Anterior cingulate cortex (tissue), 58 donors: ENCODE results near the gene SPIN1.

Experiments
- DNase-seq, 58 donors: peaks; one replicate each; lab custom pipeline; 2025; lab: John Stamatoyannopoulos, UW

SPIN1 gene

DNA sequence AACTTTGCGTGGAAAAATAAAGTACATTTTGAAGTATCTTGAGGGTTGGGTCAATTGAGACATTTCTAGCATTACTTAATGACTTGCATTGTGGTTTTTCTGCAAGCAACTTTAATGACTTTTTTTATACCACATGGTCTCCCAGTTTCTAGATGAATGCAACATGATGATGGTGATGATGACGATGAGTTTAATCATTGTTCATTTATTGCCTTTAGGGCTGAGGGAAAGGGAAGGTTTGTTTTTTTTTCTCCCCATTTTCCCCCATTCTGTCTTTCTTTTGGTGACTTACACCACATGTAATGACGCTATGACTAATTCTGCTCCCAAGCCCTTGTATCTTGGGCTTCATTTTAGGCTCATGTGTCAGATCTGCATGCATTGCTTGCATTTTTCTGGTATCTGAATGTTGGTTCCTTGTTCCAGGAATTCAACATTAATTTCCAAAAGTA lies 89.1 kb downstream of the SPIN1 start:
- no peak for DNase-seq

DNA sequence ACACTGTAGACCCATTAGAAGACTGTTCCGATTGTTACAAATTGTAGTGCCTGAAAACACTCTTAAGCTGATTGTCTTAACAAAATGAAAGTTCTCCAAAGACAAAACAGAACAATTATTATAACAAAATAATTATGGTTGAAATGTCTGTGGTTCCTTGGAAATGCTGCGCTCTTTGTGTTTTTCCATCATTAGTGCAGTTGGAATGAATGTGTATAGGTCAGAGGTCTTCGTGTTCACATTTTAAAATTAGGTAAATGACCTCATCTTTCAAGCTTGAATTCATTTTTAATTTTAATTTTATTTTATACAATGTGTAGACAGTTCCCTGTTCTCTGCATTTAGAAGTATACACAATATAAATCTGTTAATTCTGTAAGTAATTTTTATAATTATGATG lies 90.0 kb downstream of the SPIN1 start:
- DNase-seq, result no peak

DNA sequence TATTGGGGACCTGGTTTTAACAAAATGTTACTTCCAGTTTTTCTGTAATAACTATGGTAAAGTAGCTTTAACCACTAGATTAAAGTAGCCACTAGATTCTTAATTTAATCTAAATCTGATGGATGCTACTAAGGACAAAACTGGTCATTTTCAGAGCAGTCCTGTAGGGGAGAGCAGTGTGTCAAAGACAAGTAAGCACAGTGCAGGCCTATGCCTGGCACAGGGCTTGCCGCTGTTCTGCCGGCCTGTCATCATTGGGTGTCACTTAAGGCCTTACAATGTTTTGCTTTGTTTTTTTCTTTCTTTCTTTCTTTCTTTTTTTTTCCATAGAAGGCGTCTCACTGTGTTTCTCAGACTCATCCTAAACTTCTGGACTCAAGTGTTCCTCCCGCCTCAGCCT lies 93.7 kb downstream of the SPIN1 start:
- peak in 24 of 58 donors; percentile 4 to 68 (median 28) for DNase-seq

DNA sequence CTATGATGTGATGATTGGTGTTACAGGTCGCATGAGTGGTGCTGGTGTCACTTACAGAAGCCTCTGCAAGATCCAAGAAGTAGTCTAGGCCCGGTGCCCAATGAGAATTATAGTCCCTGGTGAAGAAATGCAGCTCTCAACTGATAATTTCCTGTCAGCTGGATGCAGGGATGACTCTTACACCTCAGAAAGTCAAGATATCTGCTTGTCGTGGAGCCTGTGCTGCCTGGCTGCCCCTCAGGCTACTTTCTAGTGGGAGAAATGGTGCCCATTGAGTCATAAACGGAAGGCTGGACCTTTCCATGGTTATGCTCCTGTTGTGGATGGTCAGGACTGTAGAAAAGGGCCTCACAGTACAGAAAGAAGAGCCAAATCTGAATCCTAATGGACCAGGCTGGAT lies 99.9 kb downstream of the SPIN1 start:
- no peak for DNase-seq

DNA sequence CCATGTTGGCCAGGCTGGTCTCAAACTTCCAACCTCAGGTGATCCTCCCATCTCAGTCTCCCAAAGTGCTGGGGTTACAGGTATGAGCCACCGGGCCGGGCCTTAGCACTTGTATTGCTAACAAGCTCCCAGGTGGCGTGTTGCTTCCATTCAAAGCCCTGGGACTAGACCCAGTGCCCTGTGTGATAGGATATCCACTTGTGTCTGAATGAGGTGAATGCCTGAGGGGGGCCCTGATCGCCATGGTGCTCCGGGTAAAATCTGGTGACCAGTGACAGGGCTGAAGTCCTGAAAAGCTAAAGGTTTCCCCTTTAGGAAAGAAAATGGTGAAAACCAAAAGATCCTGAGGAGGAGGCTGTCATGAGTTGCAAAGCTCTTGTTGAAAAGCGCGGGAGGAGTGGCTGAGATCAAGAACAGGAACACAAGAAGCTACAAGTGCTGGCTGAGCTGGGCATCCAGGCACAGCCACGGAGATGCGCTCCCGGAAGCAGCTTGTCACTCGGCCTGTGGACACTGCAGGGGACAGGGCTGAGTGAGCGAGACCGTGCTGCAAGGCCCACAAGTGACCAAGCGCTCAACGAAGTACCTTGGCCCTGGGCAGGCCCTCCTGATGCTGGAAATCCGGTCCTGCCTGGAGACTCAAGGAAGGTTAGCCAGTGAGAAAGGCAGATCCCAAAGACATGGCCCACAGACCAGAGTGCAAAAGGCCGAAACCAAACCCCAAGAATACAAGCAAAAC lies 106.9 kb downstream of the SPIN1 start:
- DNase-seq, result no peak

DNA sequence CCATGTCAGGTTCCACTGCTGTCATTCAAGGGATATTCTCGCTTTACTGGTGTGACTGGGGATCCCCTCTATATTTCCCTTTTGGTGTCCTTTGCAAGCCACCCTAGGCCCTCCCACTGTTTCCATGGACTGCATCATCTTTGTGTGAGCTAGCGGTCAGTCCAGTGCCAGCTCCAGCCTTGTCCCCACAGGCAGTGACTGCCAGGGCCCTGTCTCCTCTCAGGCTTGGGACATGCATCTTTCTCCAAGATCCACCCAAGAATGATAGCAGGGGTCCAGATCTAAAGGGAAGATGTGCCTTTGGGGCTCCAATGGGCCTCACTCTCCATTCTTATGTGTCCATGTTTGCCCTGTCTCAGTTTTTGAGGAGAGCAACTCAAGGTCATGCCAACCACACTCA lies 109.0 kb downstream of the SPIN1 start:
- no peak for DNase-seq

DNA sequence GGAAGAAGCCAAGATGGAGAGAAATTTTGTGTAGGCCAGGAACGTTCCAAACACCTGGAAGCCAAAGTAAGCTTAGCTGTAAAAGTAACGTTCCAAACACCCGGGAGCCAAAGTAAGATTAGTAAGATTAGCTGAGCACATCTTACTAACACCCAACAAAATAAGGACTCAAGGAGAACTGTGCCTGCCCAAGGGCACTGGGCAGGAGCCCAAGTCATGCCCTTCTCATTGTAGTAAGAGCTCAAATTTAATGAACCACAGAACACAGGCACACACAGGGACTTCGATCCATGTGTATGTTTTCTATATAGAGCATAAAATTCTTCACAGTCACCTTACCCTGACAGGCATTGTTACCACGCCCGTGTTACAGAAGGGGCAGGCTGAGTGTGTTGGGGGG lies 110.6 kb downstream of the SPIN1 start:
- DNase-seq, result no peak

DNA sequence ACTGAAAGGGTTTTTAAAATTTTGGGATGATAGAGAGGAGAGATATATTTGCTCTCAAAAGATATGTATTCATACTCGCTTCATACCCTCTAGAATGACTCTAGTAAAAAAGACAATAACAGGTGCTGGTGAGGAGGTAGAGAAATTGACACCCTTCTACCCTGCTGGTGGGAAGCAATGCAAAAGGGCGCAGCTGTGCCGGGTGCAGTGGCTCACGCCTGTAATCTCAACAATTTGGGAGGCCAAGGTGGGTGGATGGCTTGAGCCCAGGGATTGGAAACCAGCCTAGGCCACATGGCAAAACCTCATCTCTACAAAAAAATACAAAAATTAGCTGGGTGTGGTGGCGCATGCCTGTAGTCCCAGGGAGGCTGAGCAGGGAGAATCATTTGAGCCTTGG lies 112.8 kb downstream of the SPIN1 start:
- no peak for DNase-seq

DNA sequence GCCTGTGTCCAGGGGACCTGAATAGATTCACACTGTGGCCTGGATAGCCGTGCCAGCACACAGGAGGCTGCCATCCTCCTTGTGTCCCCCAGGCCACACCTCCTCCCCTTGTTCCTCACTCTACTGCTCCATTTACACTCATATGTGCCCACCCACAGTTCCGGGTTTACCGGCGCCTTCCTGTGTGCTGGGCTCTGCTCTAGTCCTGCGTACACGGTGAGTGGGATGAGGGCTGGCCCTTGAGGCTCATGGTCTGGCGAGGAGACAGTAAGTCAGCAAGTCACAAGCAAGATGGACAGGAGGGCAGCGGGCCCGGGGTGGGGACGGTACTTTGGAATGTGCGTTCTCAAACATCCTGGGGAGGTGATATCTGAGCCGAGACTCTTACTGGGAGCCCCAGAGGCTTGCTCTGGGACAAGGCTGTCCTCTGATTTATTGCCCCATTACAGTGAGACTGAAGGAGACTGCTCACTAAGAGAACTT lies 114.3 kb downstream of the SPIN1 start:
- DNase-seq, result no peak

DNA sequence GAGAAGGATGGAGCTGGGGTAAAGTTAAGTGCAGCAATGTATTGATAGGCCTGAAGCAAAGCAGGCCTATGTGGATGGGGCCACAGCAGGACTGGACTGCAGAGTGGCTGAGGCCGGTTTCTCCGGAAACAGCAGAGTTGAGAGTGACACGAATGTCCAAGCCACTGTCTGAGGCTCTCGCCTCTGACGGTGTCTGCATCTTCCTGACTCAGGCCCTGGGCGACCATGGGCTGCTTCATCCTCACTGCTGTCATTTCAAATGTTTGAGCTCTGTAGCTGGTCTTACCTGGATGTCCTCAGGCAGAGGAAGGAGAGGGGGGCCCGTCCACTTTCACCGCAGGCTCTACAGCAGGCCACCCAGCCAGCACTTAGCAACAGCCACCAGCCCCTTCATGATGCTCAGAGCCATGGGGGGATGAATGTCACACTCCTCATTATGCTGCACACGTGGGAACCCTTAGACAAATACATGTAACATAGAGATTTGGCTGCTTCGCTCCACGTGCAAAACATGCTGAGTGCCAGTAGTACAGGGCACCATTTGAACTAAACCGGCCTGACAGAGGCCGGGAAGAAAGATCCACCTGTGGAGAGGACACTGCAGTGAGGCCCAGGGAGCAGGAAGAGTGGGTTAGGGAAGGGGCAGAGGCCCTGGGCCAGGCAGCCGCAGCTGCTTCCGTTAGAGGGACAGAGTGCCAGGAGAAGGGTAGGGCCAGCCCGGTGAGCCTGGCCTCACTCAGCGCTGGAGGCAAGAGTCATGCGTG lies 115.0 kb downstream of the SPIN1 start:
- no peak for DNase-seq

DNA sequence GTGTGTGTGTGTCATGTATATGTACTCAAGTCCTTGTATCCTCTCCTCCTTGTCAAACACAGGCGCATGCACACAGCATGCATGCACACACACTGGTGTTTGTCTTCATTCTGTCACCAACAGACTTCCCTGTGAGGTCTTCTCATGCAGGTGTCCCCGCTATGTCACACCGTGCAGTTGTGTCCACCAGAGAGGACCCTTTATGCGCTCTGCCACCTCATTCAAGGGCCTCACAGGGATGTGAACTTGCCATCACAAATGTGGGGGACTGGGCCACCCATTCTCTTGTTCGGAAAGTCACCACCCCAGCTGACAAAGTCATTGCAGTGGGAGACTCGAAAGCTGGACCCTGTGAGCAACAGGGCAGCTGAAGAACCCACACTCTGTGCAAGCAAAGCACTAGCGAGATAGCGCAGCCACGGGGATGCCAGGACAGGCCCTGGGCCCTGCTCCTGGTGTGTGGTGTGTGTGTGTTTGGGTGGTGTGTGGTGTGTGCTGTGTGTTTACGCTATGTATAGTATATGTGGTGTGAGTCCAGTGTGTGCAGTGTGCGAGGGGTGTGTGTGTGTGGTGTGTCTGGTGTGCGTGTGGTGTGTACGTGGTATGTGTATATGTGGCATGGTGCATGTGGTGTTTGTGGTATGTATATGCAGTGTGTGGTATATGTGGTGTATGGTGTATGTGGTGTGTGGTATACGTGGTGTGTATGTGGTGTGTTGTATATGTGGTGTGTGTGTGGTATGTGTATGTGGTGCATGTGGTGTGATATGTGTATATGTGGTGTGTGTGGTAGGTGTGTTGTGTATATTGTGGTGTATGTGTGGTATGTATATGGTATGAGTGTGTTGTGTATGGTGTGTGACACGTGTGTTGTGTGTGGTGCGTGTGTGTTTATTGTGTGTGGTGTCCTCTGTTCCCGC lies 115.9 kb downstream of the SPIN1 start:
- no peak for DNase-seq

DNA sequence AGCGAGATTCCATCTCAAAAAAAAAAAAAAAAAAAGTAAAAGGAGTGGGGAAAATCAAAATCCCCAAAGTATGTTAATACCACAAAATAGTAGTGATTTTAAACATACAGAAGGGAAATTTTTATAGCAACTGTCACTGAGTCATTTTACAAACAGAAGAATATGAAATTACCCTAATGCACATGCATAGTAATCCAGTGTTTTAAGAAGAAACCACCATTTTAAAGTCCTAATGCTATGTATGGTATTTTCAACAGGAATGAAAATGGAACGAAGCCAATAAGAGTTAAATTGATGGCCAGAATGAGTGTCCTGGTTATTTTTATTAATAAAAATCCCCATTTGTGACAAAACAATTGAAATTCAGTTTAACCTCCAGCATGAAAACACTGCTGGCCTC lies 120.1 kb downstream of the SPIN1 start:
- no peak for DNase-seq

DNA sequence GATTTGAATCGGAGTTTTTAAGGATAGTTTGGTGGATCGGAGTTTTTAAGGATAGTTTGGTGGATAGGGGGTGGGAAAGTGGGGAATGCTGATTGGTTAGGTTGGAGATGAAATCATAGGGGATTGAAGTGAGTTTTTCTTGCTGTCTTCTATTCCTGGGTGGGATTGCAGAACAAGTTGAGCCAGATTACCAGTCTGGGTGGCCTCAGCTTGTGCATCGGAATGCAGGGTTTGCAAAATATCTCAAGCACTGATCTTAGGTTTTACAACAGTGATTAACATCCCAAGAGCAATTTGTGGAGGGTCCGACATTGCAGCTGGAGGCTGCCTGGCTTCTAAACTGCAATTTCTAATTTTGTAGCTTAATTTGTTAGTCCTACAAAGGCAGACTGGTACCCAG lies 123.7 kb downstream of the SPIN1 start:
- DNase-seq, result no peak

DNA sequence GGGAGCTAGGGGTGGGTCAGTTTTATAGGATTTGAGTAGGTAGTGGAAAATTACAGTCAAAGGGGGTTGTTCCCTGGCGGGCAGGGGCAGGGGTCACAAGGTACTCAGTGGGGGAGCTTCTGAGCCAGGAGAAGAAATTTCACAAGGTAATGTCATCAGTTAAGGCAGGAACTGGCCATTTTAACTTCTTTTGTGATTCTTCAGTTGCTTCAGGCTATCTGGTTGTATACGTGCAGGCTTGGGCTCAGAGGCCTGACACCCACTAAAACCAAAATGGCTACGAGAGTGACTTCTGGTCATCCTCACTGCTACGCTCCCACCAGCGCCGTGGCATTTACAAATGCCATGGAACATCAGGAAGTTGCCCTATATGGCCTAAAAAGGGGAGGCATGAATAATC lies 126.0 kb downstream of the SPIN1 start:
- no peak for DNase-seq

DNA sequence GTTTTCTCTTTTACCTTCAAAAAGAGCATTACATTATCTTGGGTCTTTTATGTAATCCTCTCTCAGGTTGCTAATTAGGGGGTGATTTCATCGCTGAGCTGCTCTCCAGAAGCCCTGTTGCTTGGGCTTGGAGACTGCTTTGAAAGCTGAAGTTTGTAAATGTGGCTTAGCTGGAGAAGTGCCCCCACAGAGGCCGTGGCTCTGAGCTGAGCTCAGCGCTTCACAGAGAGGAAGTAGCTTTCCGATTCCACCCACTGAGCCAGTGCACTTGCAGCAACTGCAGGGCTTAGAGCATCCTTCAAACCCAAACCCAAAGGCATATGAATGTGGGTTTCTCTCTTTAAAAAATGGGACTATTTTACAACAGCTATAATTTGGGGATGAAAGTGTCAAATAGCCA lies 133.1 kb downstream of the SPIN1 start:
- DNase-seq, result peak in 7 of 58 donors; percentile 6 to 21 (median 12)

DNA sequence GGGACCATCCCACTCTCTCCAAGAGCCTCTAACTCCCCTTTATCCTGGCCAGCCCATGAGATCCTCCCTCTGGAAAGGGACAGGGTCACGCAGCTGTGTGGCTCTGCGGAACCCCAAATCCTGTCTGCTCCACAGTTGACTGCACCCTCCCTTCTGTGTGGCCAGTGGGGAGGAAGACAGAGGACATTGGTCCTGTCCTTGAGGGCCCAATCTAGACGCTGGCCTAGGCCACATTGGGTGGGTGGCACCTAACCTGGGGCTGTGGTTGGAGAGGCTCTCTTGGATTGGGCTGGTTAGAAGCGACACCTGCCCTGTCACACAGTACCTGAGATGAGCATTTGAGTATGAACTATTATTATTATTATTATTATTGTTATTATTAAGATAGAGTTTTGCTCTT lies 134.1 kb downstream of the SPIN1 start:
- DNase-seq, result no peak

DNA sequence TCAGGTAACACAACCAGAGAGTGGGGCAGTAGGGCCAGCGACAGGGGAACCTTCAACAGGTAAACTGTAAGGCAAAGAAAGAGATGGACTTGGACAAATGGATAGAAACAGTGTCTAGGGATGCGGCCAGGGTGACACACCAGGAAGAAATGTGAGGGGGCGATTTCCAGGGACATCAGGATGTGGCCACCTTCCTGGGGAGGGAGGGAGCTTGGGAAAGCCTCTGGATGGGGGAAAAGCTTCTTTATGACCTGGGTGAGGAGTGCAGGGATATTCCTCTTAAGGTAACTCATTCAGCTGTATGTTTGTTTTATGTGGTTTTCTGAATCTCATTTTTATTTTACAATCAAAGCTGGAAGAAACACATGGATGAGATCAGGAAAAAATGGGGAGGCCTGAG lies 134.8 kb downstream of the SPIN1 start:
- no peak for DNase-seq

DNA sequence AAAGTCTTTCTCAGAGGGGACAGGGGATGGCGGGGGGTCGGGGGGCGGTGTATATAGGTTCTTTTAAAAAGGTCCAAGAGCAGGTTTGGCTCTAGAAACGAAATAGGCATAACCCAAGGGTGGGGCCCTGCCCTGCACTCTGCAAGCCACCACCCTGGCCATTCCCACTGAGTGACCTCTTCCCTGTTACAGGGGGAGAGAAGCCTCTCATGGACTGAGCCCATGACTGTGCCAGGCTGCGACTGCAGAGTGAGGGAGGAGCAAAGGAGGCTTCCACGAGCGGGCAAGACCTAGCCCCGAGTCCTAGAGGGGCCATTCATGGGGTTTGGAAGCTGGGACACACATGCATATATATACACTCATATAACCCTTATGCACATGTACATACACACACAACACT lies 136.7 kb downstream of the SPIN1 start:
- DNase-seq, result no peak

DNA sequence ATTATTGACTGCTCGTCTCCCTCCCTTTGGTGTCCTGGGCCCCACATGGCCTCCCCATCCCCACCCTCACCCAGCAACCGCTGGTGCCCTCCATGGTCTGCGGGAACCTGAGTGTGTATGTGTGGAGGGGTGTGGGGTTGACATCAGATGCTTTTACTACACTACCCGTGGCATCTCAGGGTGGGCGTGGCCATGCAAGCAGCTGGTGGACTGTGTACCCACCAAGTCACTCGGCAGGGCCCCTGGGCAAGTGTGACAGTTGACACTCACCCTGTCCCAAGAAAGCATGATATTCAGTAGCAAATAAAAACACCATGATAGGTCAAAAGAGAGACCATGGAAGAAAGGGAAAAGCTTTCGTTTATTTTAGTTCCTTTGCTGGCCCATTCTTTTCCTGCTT lies 139.4 kb downstream of the SPIN1 start:
- no peak for DNase-seq
